HG03108 (cell line): ENCODE measurements around the gene RHEB.

Source experiments
- ATAC-seq: cut with Tn5 transposase; IDR thresholded peaks from one replicate; pipeline ENCODE4 v1.9.1; 2021; ENCODE audit warnings: moderate library complexity; ENCODE audit not compliant: unreplicated experiment

The RHEB gene

GRCh38 chr7:151416941-151417315 is 102.8 kb downstream of the RHEB start:
- ATAC-seq, result no peak

GRCh38 chr7:151416112-151416940 is 103.4 kb downstream of the RHEB start:
- no peak for ATAC-seq
